22Rv1 (cell line): Measurements from ENCODE around the gene ZNF862.

Experiments
- H3K27ac ChIP-seq: fragments of 450-650 bp; 2 replicates; pipeline ENCODE4 v1.5.1; 2017
- ZFX ChIP-seq: fragments of 450-650 bp; IDR thresholded peaks from 2 replicates; pipeline ENCODE4 v1.6.1; 2017; ENCODE audit warnings: antibody characterized with exemption, borderline replicate concordance
- TF ChIP-seq, protein P1 (sequence below): fragments of 450-650 bp; IDR thresholded peaks from 2 replicates; pipeline ENCODE4 v1.5.1; 2017; ENCODE audit warnings: mild to moderate bottlenecking

Gene ZNF862

DNA sequence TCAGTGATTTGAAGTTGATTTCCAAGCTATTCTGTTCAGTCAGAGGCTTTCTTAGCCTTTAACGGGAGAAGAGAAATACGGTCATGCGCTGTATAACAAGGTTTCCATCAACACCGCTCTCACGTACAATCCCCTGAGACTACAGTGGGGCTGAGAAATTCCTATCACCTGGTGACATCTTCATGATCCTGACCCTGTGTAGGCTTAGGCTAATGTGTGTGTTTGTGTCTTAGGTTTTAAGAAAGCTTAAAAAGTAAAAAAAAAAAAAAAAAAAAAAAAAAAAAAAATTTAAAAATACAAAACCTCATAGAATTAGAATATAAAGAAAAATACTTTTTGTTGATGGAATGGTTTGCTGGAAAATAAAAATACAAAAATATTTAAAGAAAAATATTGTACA lies 1.8 kb downstream of the ZNF862 start:
- no peak overlapping the region for H3K27ac ChIP-seq
- TF ChIP-seq, protein P1, sequence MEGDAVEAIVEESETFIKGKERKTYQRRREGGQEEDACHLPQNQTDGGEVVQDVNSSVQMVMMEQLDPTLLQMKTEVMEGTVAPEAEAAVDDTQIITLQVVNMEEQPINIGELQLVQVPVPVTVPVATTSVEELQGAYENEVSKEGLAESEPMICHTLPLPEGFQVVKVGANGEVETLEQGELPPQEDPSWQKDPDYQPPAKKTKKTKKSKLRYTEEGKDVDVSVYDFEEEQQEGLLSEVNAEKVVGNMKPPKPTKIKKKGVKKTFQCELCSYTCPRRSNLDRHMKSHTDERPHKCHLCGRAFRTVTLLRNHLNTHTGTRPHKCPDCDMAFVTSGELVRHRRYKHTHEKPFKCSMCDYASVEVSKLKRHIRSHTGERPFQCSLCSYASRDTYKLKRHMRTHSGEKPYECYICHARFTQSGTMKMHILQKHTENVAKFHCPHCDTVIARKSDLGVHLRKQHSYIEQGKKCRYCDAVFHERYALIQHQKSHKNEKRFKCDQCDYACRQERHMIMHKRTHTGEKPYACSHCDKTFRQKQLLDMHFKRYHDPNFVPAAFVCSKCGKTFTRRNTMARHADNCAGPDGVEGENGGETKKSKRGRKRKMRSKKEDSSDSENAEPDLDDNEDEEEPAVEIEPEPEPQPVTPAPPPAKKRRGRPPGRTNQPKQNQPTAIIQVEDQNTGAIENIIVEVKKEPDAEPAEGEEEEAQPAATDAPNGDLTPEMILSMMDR: no peak

DNA sequence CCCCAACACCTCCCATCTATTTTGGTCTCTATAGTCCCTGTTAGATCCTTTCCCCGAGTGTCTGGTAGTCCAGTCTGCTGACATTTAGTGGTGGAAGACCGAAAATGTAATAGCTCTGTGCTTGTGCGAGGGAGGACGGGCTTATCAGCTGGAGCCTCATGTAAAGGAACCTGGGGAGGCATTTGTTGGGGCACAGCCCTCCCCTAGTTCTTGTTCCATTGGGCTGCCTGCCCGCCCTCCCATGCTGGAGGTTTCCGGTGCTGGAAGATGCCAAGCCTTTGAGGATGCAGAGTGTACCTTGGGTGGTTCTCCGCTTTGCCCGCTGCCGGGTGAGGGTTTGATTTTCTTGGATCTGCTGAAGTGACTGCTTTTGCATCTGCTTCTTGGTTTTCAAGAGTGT lies 5.4 kb downstream of the ZNF862 start:
- TF ChIP-seq, protein P1: no peak
- TF ChIP-seq ZFX: no peak
- H3K27ac ChIP-seq: no peak overlapping the region

DNA sequence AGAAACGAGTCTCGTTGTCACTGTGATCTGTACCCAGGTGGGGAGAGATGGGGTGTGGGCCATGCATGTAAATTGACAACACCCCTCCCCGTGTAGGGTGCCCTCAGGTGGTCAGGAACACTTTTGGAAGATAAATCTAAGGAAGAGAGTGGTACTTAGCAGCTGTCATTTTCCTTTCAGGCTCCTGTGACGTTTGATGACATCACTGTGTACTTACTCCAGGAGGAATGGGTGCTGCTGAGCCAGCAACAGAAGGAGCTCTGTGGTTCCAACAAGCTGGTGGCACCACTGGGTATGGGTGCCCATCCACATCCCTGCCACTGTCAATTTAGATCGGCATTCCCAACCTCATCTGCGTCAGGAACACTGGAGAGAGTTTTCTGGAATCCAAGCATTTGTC lies 6.3 kb downstream of the ZNF862 start:
- TF ChIP-seq, protein P1: no peak
- no peak for TF ChIP-seq ZFX
- H3K27ac ChIP-seq: no peak overlapping the region

DNA sequence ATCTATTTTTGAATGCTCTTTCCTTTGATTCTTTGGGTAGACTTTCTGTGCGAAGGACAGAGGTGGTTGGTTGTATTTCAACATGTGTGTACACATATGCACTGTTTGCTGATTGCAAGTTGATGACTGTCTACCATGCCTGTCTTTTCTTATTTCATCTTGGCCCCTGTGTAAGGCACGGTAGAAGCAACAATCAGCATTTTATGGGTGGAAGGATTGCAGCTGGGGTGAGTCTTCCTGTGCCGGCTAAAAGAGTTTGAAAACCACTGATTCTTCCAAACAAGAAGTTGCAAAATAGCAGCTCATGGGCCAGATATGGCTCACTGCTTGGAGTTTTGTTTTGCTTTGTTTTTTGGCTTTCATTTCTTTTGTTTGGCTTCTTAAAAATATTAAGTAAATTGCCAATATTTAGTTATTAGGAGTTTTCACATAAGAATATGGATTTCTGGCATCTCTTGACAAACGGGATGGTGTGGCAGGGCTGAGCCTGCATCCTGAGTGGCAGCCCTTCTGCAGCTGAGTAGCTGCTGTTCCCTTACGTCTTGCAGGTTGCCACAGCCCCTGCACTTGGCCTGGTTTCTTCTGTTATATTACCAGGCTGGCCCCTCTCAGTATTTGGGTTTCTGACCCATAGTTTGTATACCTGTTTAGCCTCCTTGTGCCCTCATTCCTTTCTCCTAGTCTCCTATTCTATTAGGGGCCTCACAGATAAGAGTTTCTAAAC lies 7.2 kb downstream of the ZNF862 start:
- TF ChIP-seq, protein P1: no peak
- TF ChIP-seq ZFX: no peak
- no peak overlapping the region for H3K27ac ChIP-seq

DNA sequence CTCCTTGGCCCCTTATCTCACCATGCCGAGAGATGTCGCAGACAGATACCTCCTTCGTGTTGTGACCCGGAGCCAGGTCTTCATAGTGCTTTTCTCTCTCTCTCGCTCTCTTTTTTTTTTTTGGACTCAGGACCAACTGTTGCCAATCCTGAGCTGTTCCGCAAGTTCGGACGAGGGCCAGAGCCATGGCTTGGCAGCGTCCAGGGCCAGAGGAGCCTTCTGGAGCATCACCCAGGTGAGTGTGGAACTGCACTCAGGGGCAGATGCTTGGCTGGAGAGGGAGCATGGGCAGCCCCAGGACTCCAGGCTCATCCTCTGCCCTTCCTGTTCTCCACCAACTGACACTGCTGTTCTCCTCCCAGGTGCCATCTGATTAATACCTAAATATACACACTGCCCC lies 7.8 kb downstream of the ZNF862 start:
- TF ChIP-seq, protein P1: no peak
- TF ChIP-seq ZFX: no peak
- no peak overlapping the region for H3K27ac ChIP-seq

DNA sequence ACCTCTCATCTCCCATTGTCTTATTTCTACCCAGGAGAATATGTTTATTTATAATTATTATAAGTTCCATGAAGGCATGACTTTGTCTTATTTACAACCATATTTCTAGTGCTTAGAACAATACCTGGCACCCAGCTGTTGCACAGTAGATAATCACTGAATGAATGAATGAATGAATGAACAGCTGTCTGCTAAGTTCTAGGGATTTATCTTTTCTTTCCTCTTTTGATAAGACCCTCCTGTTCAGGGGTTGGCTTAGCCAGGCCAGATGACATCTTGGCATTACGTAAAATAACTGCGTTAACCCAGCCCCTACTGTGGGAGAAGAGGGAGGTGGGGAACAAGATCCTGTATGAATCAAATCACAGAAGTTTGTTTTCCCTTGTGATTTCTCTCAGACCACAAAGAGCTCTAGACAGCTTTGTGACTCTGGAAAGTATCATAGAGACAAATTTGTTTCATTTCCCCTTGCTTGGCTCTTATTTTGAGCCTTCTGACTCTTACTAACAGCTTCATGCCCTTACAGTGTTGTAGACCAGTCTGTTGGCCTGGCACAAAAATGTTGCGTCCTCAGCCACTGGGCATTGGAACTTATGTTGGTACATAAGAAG lies 8.4 kb downstream of the ZNF862 start:
- TF ChIP-seq ZFX: no peak
- TF ChIP-seq, protein P1: no peak
- H3K27ac ChIP-seq: no peak overlapping the region

DNA sequence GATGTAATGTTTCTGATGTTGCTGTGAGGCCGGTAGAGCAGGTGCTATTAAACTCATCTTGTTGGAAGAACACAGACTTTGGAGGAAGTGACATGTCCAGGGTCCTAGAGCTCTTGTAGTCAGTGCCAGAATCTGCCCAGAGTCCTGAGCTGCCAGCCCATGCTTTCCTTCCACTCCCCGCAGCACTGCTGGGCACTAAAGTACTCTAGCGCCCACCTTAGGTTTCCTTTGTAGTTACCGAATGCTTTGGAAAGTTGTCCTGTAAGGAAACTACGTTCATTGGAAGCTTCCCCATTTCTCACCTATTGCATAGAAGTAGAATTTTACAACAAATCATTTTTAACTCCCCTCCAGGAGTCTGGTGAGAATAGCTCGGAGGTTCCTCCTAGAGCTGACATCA lies 11.0 kb downstream of the ZNF862 start:
- no peak for TF ChIP-seq ZFX
- TF ChIP-seq, protein P1: 0 out of 2 replicates have a peak, but pooled peaks have one; percentile 6
- no peak overlapping the region for H3K27ac ChIP-seq
